Measurements from ENCODE around the gene CACNA1A. TPM values are rescaled to one million over a fixed set of nuclear protein-coding genes. Genes with fewer than 3 reads are reported as not detected.
A peak's percentile ranks its signal among the peaks of the same experiment; 100 is the strongest.

The CACNA1A gene
- total RNA-seq, 6 experiments from 2014 or later = 0.11 TPM; not detected in 5

- Histone ChIP-seq H3K27ac (no peak overlapping the region), H3K36me3 (no peaks in the 10 kb centered on the region), H3K4me1 (no peaks in the 10 kb centered on the region), H3K4me3 (no peak overlapping the region), H3K9me3 (no peaks in the 10 kb centered on the region), H3K27me3 (no peaks in the 10 kb centered on the region)
- TF ChIP-seq POLR2A (IDR thresholded peaks at IDR 0.05) = no peak
- no peak for TF ChIP-seq CTCF (IDR thresholded peaks at IDR 0.05)
- DNase-seq (no peak), ATAC-seq (no peak)
- intact Hi-C loops (cut with DNase I) = no loop called here
Observed at GRCh38 chr19:13376537-13376936, 129.7 kb downstream of the CACNA1A start.

GRCh38 chr19:13373599-13373998 lies 132.7 kb downstream of the CACNA1A start:
- H3K36me3 ChIP-seq = no peaks in the 10 kb centered on the region
- no peak overlapping the region for H3K4me3 ChIP-seq
- no peak overlapping the region for H3K27ac ChIP-seq
- no peaks in the 10 kb centered on the region for H3K4me1 ChIP-seq
- no peak for TF ChIP-seq POLR2A (IDR thresholded peaks at IDR 0.05)
- TF ChIP-seq CTCF (IDR thresholded peaks at IDR 0.05) = no peak
- H3K27me3 ChIP-seq = no peaks in the 10 kb centered on the region
- ATAC-seq (no peak), DNase-seq (no peak)
- 47% methylated on average over 3 of the region's 3 CpGs for WGBS (ENCODE audit: insufficient coverage, low coverage, low lambda C conversion rate, missing lambda C conversion rate)
- intact Hi-C loops (cut with DNase I) = no loop called here
- no peaks in the 10 kb centered on the region for H3K9me3 ChIP-seq

- 64% methylated on average over 3 of the region's 5 CpGs for WGBS (ENCODE audit: insufficient coverage, low coverage, low lambda C conversion rate, missing lambda C conversion rate)
- no peak for TF ChIP-seq CTCF (IDR thresholded peaks at IDR 0.05)
- no peak for TF ChIP-seq POLR2A (IDR thresholded peaks at IDR 0.05)
- DNase-seq (no peak), ATAC-seq (no peak)
- Histone ChIP-seq H3K27ac (no peak overlapping the region), H3K4me1 (no peaks in the 10 kb centered on the region), H3K27me3 (no peaks in the 10 kb centered on the region), H3K36me3 (no peaks in the 10 kb centered on the region), H3K4me3 (no peak overlapping the region), H3K9me3 (no peaks in the 10 kb centered on the region)
- intact Hi-C loops (cut with DNase I) = no loop called here
Observed at GRCh38 chr19:13370948-13371347, 135.3 kb downstream of the CACNA1A start.

- ATAC-seq (no peak), DNase-seq (no peak)
- WGBS (ENCODE audit: insufficient coverage, low coverage, low lambda C conversion rate, missing lambda C conversion rate) = 69% methylated on average over 8 of the region's 13 CpGs
- TF ChIP-seq POLR2A (IDR thresholded peaks at IDR 0.05) (no peak), CTCF (IDR thresholded peaks at IDR 0.05) (peak in 1 of 4 donors; percentile 9)
- Histone ChIP-seq H3K27ac (no peak overlapping the region), H3K9me3 (no peaks in the 10 kb centered on the region), H3K4me1 (no peaks in the 10 kb centered on the region), H3K36me3 (no peaks in the 10 kb centered on the region), H3K4me3 (no peak overlapping the region), H3K27me3 (no peaks in the 10 kb centered on the region)
- intact Hi-C loops (cut with DNase I) = no loop called here
Observed at GRCh38 chr19:13366529-13367143, 139.6 kb downstream of the CACNA1A start.

- TF ChIP-seq POLR2A (IDR thresholded peaks at IDR 0.05) (no peak), CTCF (IDR thresholded peaks at IDR 0.05) (no peak)
- no peaks in the 10 kb centered on the region for H3K36me3 ChIP-seq
- H3K27me3 ChIP-seq = no peaks in the 10 kb centered on the region
- H3K27ac ChIP-seq = no peak overlapping the region
- no peak for DNase-seq
- H3K4me3 ChIP-seq = no peak overlapping the region
- no peaks in the 10 kb centered on the region for H3K9me3 ChIP-seq
- WGBS (ENCODE audit: insufficient coverage, low coverage, low lambda C conversion rate, missing lambda C conversion rate) = 10% methylated on average over 2 of the region's 5 CpGs
- intact Hi-C loops (cut with DNase I) = no loop called here
- H3K4me1 ChIP-seq = no peaks in the 10 kb centered on the region
- no peak for ATAC-seq
Observed at GRCh38 chr19:13363954-13364353, 142.3 kb downstream of the CACNA1A start.
